ENCODE measurements around the gene RNU5D-1. TPM values are rescaled to one million over a fixed set of nuclear protein-coding genes. Genes with fewer than 3 reads are reported as not detected.
"Not testable (repeated sequence)": the region's sequence is repeated elsewhere in the genome, so short reads cannot be mapped to it uniquely, and the experiment has no call there.

The RNU5D-1 gene
- total RNA-seq: not detected
- long read RNA-seq: 0 reads

DNA sequence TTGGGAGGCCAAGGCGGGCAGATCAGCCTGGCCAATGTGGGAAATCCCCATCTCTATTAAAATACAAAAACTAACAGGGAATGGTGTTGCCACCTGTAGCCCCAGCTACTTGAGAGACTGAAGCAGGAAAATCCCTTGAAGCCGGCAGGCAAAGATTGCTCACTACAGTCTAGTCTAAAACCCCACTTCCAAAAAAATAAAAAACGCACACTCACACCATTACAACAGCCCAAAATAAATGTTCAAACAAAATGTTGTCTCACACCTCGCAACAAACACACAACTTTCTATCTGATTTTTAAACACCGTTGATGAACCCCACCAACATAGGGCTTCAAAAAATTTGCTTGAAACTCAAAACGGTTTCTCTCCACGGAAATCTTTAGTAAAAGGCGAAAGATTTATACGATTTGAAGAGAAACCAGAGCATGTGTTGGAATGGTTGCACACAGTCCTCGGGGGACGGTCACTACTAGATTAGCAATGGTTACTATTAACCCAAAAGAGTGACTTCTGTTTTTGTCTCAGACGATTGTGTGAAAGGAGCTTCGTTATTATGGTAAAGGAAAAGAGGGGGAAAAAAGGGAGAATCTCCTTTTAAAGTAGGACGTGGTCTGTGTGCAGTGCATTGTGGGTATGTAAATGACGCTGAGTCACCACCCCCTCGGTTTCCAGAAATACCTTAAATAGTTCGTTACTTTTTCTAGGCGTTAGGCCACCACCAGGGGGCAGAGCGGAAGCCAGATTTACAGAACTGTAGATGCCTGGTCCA lies at the start of gene RNU5D-1:
TSS of gene RNU5D-1 (minus strand) at position 430 of the 772 bp plus-strand sequence.
- ATAC-seq (peak; percentile 91), DNase-seq (ENCODE audit: missing footprints) (peak; percentile 93)
- intact Hi-C loops (cut with DNase I): loop anchor here (2.0 kb wide), 1 partner anchor 572 kb away; no protein-coding TSS in a partner anchor

DNA sequence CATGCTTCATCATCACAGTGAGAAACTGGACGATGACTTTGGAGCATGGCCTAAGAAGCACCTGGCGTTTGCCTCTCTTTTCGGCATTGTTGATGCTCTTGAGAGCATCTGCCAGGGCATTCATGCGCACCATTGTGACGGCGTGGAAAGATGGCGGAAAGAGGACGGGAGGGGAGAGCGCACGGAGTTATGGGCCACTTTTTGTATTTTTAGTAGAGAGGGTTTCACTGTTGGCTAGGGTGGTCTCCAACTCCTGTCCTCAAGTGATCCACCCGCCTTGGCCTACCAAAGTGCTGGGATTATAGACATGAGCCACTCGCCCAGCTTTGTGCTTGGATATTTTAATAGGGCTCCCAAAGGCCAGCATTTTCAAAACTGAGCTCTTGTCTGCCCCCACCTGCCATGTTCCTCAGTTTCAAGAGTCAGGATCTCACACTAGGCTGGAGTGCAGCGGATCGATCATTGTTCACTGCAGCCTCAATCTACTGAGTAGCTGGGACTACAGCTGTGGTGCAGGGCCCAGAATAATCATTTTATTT lies 49.7 kb upstream of the RNU5D-1 start:
- ATAC-seq: no peak
- no peak for DNase-seq (ENCODE audit: missing footprints)
- intact Hi-C loops (cut with DNase I): no loop called here

DNA sequence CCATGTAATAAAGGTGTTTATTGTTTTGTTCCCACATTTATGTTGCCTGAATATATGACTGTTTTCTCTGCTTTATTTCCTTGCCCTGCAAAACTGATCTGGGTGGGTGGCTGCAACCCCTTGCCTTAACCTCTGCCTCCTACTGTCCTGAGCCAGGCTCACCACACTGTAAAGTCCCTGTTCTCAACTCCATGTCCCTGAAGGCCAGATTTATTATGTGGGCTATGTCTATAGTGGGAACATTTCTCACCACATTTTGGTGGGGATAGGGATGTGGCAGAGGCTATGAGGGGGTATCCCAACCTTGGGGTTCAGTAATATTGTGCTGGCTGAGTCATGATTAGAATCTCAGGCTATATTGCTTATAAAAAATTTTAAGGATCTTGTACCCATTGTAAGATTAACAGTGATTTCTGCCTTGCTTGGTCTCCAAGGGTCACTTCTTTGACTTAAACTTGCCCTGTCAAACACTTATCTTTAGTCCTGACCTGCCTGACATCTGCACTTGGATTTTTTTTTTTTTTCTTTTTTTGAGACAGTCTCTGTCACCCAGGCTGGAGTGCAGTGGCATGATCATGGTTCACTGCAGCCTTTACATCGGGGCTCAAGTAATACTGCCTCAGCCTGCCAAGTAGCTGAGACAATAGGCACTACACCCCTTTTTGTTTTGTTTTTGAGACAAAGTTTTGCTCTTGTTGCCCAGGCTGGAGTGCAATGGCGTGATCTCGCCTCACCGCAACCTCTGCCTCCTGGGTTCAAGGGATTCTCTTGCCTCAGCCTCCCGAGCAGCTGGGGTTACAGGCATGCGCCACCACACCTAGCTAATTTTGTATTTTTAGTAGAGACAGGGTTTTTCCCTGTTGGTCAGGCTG lies 48.0 kb upstream of the RNU5D-1 start:
- ATAC-seq: no peak
- DNase-seq (ENCODE audit: missing footprints): no peak
- intact Hi-C loops (cut with DNase I): loop anchor here (5.0 kb wide), 1 partner anchor 228 kb away; no protein-coding TSS in a partner anchor

DNA sequence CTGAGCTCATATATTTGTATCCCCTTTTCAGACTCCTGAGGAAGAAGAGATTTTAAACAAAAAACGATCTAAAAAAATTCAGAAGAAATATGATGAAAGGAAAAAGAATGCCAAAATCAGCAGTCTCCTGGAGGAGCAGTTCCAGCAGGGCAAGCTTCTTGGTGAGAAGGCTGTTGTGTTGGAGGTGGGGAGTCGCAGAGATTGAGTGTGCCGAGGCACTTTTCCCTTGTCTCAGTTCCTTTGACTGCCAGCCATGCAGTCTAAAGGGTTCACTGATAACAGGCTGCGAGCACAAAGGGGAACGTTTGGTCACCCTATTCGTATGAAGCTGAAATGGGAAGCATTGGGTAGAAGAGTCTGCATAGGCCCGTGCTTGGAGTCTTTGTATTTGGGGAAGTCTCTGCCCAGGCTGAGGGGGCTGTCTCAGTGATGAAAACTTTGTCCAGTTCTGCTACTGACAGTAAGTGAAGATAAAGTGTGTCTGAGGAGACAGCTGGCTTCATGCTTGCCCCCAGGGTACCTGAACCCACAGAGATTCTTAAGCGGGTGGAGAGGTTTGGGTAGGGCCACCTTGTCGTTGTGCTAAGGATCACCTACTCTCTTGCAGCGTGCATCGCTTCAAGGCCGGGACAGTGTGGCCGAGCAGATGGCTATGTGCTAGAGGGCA lies 47.1 kb upstream of the RNU5D-1 start:
- no peak for DNase-seq (ENCODE audit: missing footprints)
- intact Hi-C loops (cut with DNase I): loop anchor here (5.0 kb wide), 1 partner anchor 229 kb away; no protein-coding TSS in a partner anchor
- ATAC-seq: no peak

DNA sequence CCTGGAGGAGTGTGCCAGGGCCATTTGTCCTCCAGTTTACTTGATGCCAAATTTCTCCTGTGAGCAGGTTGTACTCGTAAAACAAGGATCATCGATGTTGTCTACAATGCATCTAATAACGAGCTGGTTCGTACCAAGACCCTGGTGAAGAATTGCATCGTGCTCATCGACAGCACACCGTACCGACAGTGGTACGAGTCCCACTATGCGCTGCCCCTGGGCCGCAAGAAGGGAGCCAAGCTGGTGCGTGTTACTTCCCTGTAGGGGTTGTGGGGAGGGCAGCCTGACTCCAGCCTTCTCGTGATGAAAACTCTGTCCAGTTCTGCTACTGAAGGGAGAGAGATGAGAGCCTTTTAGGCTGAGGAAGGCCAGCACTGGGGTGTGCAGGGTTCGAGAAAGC lies 46.6 kb upstream of the RNU5D-1 start:
- DNase-seq (ENCODE audit: missing footprints): no peak
- no peak for ATAC-seq
- intact Hi-C loops (cut with DNase I): loop anchor here (5.0 kb wide), 1 partner anchor 230 kb away; no protein-coding TSS in a partner anchor

DNA sequence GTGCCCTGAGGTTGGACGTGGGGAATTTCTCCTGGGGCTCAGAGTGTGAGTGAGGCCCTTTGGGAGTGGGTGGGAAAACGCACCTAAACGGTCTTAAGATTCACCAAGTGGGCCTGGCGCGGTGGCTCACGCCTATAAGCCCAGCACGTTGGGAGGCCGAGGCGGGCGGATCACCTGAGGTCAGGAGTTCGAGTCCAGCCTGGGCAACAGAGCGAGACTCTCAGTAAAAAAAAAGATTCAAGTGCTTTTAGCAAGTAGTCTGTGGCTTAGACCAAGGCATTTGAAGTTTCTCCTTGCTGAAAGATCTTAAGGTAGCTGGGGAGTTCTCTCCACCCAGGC lies 45.7 kb upstream of the RNU5D-1 start:
- ATAC-seq (no peak), DNase-seq (ENCODE audit: missing footprints) (no peak)
- intact Hi-C loops (cut with DNase I): loop anchor here (5.0 kb wide), 1 partner anchor 231 kb away; no protein-coding TSS in a partner anchor

DNA sequence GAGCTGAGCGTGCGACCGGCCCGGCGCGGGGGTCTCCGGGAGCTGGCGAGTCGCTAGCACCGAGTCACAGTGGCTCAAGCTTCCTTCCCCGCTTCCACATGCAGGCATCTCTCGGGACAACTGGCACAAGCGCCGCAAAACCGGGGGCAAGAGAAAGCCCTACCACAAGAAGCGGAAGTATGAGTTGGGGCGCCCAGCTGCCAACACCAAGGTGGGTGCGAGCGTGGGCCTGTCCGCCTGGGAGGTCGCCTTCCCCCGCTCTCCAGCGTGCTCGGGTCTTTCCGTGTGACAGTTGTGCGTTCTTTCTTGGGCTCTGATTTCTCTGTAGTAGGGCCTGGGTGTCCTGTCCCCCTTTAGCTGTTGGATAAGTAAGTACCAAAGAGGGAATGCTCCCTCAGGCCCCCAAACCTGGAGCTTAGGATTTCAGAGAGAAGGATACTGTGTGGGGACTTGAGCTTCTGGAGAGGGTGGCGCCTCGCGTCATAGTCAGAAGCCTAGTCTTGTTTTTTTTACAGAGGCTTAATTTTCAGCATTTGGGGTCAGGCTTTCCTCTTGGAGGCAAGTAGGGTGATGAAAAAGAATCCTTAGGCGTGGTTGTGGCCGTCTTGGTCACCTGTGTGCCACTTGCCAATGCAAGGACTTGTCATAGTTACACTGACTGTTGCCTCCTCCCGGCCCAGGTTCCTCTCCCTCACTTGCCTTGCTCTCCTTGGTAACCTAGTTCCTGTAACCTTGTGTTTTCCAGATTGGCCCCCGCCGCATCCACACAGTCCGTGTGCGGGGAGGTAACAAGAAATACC lies 45.2 kb upstream of the RNU5D-1 start:
- ATAC-seq (no peak), DNase-seq (ENCODE audit: missing footprints) (no peak)
- intact Hi-C loops (cut with DNase I): loop anchor here (2.0 to 5.0 kb wide), 2 partner anchors 37 to 231 kb away; partner anchors contain the start of gene KIF2C

DNA sequence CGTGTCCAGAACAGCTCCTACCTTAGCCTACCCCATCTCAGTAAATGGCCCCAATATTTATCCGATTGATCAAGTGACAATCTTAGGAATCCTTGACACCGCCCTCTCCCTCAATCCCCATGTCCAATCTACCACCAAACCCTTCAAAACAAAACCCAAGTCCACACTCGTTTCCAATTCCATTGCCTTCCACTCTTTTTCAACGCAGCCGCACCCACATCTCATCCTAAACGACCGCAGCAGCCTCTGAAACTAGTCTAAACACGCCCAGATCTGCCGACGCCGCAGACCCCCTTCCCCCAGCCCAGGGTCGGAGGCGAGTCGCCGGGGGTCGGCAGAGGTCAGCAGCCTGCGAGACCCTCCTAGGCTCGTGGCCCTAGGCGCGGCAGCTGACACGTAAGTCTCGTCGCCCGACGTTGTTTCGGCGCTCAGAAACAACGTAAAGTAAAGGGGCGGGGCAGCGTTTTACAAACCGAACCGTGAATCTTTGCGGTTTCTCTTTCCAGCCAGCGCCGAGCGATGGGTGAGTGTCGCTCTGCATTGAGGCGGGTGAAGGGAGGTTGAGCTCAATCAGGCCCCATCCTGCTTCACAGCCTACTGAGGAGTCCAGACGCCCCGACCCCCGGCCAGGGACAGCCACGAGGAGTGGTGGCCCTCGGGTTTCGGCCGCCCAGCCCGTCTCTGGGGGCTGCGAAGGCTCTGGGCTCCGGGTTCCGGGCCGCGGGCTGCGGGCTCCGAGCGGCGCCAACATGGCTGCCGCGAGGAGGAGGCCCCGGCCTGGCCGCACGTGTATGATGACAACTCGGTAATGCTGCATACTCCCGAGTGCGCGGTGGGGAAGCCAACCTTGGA lies 44.3 kb upstream of the RNU5D-1 start, which contains the start of gene RPS8:
TSS of gene RPS8 (plus strand) at position 463 of the 852 bp plus-strand sequence. CDS start at position 520, 57 bp downstream.
- intact Hi-C loops (cut with DNase I): loop anchor here (2.0 to 5.0 kb wide), 2 partner anchors 37 to 232 kb away; partner anchors contain the start of gene KIF2C
- DNase-seq (ENCODE audit: missing footprints) (peak; percentile 96), ATAC-seq (peak; percentile 94)

DNA sequence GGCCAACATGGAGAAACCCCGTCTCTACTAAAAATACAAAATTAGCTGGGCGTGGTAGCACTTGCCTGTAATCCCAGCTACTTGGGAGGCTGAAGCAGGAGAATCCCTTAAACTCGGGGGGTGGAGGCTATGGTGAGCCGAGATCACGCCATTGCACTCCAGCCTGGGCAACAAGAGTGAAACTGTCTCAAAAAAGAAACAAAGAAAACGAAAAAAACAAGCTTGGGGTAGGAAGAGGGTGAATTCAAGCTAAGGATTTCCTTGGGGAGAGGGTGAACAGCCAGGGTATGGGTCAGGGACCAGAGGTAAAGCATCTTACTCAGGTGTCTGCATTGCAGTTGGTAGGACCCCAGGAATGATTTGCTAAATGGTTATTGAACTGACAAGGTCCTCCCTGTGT lies 35.5 kb upstream of the RNU5D-1 start:
- ATAC-seq; DNase-seq (ENCODE audit: missing footprints); intact Hi-C loops (cut with DNase I): not testable (repeated sequence)

DNA sequence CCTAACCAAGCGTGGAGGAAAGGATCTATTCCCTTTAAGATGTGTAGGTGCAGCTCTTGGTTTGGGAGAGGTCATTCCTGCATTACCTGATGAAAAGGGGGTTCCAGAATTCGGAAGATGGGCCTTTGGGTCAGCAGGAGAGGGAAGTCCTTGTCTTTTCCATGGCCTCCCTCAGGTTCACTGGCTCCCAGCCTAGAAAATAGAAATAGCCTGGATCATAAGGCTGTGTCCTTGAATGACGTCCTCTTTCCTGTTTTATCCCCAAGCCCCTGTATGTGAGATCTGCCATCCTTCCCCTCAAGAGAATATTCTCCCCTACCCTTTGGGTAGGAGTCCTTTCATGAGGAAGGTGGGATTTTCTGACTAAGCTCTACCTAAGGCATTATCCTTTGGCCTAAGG lies 29.9 kb upstream of the RNU5D-1 start:
- intact Hi-C loops (cut with DNase I): no loop called here
- ATAC-seq (no peak), DNase-seq (ENCODE audit: missing footprints) (no peak)

DNA sequence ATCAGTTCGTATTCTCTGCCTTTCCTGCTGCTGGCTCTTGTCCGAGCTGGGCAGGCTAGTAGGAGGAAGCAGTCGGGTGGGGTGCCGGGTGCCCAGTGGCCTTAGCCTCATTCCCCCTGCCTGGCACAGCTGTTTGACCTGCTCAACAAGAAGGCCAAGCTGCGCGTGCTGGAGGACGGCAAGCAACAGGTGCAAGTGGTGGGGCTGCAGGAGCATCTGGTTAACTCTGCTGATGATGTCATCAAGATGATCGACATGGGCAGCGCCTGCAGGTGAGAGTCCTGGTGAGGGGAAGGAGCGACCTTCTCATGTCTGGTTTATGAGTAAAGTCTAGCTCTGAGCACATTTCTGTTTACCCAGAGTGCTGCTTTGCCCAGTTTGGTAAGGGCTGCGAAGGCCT lies 28.1 kb upstream of the RNU5D-1 start:
- DNase-seq (ENCODE audit: missing footprints) (no peak), ATAC-seq (no peak)
- intact Hi-C loops (cut with DNase I): no loop called here

DNA sequence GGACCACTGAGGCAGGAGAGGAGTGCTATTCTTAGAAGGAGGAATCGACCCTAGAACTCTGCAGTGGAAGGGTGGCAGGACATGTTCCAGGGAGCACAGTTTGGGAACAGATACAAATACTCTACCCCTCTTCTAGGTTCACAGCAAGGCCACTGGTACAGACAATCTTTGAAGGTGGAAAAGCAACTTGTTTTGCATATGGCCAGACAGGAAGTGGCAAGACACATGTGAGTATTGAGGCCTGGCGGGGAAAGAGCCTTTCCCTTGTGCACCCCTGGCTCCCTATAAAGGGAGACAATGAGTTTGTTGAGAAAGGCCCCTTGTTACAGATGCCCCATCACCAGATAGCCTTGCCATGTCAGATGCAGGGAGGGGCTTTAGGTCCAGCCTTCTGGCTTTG lies 26.4 kb upstream of the RNU5D-1 start:
- DNase-seq (ENCODE audit: missing footprints): no peak
- no peak for ATAC-seq
- intact Hi-C loops (cut with DNase I): no loop called here

DNA sequence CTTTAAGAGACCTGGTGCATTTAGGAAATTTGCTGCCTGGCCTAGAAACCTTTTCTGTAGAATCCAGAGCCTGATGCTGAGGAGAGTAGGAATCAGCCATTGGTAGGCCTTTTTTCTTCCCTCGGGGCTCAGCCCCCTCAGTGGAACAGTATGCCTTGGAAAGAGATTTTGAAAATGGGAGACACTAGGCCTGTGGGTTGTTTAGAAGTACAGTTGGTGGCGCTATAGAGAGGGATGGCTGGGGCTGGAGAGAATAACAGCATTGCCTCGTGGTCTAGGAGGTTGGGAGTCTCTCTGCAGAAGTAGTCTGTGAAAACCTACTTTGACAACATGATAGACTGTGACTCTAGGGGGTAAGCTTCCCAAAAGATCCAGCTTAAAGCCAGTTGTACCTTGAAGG lies 16.9 kb upstream of the RNU5D-1 start:
- ATAC-seq (no peak), DNase-seq (ENCODE audit: missing footprints) (no peak)
- intact Hi-C loops (cut with DNase I): no loop called here

DNA sequence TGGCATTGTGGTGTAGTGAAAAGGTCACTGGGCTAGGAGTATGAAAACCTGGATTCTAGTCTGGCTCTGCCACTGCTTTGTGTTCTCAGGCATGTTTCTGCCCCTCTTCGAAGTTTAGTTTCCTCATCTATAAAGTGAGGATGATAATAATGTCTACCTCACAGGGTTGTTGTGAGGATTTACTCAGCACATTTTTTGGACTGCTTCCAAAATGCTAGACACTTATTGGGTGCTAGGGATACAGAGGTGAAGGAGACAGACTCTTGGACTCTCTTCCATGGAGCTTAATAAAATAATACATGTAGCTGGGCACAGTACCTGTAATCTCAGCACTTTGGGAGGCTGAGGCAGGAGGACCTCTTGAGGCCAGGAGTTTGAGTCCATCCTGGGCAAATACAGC lies 12.2 kb upstream of the RNU5D-1 start:
- no peak for DNase-seq (ENCODE audit: missing footprints)
- intact Hi-C loops (cut with DNase I): no loop called here
- ATAC-seq: no peak

DNA sequence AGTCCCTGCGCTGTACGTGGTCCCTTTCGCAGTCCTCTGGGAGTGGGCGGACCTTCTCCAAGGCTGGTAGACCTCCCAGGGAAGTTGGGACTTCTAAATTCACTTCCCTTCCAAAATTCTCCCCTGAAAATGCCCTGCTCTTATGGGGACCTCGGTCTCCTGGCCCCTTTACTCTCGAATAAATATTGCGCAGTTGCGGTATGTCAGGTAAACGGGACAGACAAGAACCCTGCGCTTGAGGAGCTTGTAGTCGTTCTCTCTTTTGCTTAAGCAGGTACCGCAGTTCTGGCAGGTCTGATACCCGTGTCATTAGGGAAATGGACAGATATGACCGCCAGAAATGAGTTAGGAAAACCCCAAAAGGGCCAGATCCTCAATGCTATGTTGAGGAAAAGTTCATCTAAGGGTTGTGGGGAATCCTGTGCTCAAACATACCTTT lies 9.2 kb upstream of the RNU5D-1 start:
- ATAC-seq: no peak
- DNase-seq (ENCODE audit: missing footprints): no peak
- intact Hi-C loops (cut with DNase I): no loop called here

DNA sequence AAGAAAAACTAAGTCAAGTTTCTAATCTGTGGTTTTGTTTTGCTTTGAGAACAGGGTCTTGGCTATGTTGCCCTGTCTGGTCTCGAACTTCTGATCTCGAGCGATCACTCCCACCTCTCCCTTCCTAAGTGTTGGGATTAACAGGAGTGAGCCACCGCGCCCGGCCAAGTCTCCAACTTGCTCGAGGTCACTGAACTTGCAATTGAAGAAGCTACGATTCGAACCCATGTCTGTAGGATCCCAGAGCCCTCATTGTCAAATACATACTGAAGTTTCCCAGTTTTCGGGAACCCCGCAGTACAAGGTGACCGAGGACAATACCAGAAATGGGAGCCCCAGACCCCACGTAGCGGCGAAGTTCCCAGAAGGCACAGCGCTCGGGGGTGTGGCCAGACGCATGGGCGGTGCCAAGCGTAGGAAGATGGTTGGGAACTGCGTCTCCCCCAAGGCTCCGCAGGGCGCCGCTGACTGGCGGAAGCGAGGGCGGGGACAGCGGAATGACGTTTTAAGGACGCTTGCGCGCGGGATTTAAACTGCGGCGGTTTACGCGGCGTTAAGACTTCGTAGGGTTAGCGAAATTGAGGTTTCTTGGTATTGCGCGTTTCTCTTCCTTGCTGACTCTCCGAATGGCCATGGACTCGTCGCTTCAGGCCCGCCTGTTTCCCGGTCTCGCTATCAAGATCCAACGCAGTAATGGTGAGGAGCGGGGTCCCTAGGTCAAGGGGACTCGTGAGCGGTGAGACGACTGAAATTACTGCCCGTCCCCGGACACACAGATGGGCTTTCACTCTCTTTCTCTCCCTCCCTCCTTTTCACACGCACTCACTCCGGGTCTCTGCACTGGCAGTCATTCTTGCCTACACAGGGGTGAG lies 8.6 kb upstream of the RNU5D-1 start, which contains the start of gene KIF2C:
TSS of gene KIF2C (plus strand) at position 531 of the 872 bp plus-strand sequence. CDS start at position 627, 96 bp downstream.
- ATAC-seq: peak; percentile 100
- DNase-seq (ENCODE audit: missing footprints): peak; percentile 97
- intact Hi-C loops (cut with DNase I): loop anchor here (2.0 kb wide), 1 partner anchor 35 kb away; the partner anchor contains the start of gene RPS8

All from Right ventricle myocardium inferior (tissue), 1 donor.